ENCODE results near the gene PADI4. TPM values are rescaled to one million over a fixed set of nuclear protein-coding genes. Genes with fewer than 3 reads are reported as not detected.

Gene PADI4
- total RNA-seq (2021; fragmentation: NEBNext Ultra II Directional; extraction: Animal tissue kit (Norgen Biotek cat#: 25700)) = not detected in 2 replicates
- 0.17 and 0.29 TPM in 2 replicates for polyA plus RNA-seq (2011; rRNA removed)
- 0.18 TPM for polyA plus RNA-seq (2011; cell fraction: cytosol; rRNA removed)
- polyA plus RNA-seq (2011; cell fraction: nucleus; rRNA removed) = 0.11 TPM
- polyA plus RNA-seq (2012, experiment 1 of 2) = 0.06 to 0.25 TPM (median 0.20 TPM) in 3 of 4 replicates, not detected in the other
- 0.07 TPM for polyA plus RNA-seq (2012, experiment 2 of 2)
- polyA plus RNA-seq (2013, experiment 1 of 2) = 0.39 TPM
- polyA plus RNA-seq (2013, experiment 2 of 2) = 0.29 TPM
- 0.41 TPM in 1 of 2 replicates, not detected in the other for polyA minus RNA-seq (2011; rRNA and poly(A)+ RNA removed)
- not detected for polyA minus RNA-seq (2011; cell fraction: cytosol; rRNA and poly(A)+ RNA removed)
- polyA minus RNA-seq (2011; cell fraction: nucleus; rRNA and poly(A)+ RNA removed) = not detected
- long read RNA-seq, experiment 1, partial matches to known transcripts = 1 of 1 reads
- long read RNA-seq, experiment 1, other reads (novel, unspliced or antisense) = 0 of 1 reads
- long read RNA-seq, experiment 2 = 0 reads

- FAIRE-seq = no peak
- 79% methylated on average over 8 of the region's 8 CpGs; no CpG with 5 or more reads in 1 of the 2 experiments for WGBS, 2 experiments (ENCODE audit: extremely low coverage in 1 of 2, insufficient coverage in 1 of 2, insufficient read length in 1 of 2, insufficient replicate concordance in 2 of 2, low coverage in 1 of 2, low lambda C conversion rate in 2 of 2, missing lambda C conversion rate in 1 of 2)
- TF ChIP-seq BACH1 (IDR thresholded peaks at IDR 0.05; ENCODE audit: low read length) = 0 out of 2 replicates have a peak, but pooled peaks have one; percentile 26
Measured at GRCh38 chr1:17307946-17308345, at the start of gene PADI4. Gene PADI4 (plus strand): TSS chr1:17308197. CDS start chr1:17308223, 26 bp downstream.

More at GRCh38 chr1:17307946-17308345, at the start of gene PADI4:
- Histone ChIP-seq H3K36me3 (ENCODE audit: control insufficient read depth in 2 of 4, insufficient read depth in 4 of 4, low read length in 3 of 4) (no peaks in the 10 kb centered on the region), H2BK12ac (ENCODE audit: low read depth, low read length) (peak within 1 kb of the TSS; percentile 70; the same call in 1 of the 2 replicates), H2BK15ac (ENCODE audit: low read length) (peak within 1 kb of the TSS; percentile 84), H3K18ac (ENCODE audit: extremely low read depth, low read length) (no peak within 1 kb of the TSS), H2BK20ac (ENCODE audit: low read length) (peak within 1 kb of the TSS; percentile 82; the same call in 1 of the 2 replicates), H2AK5ac (ENCODE audit: low read depth, low read length) (no peak within 1 kb of the TSS), H3K27ac (ENCODE audit: low read depth, low read length) (no peak within 1 kb of the TSS), H3K79me1 (ENCODE audit: low read depth, low read length) (no peaks in the 10 kb centered on the region), H2AFZ (ENCODE audit: low read length) (peak within 1 kb of the TSS; percentile 12; the same call in 1 of the 2 replicates), H3K4me1 (replicated peaks in 1 of 4; ENCODE audit: control insufficient read depth in 3 of 4, insufficient read depth in 4 of 4, low read length in 3 of 4) (peaks cover 5 to 16% (median 11%) of the 10 kb centered on the region in 4 experiments), H3K4ac (replicated peaks; ENCODE audit: insufficient read length, low read depth, low read length) (no peak within 1 kb of the TSS), H3K9ac (replicated peaks in 1 of 4; ENCODE audit: extremely low read depth in 1 of 4, low read depth in 3 of 4, low read length in 3 of 4) (no peak within 1 kb of the TSS), H3K4me2 (ENCODE audit: insufficient read depth in 1 of 2, low read depth in 2 of 2, low read length in 2 of 2) (no peak within 1 kb of the TSS), H3K9me3 (ENCODE audit: insufficient read depth in 2 of 2, low read depth in 1 of 2, low read length in 1 of 2) (no peaks in the 10 kb centered on the region), H4K5ac (ENCODE audit: insufficient read length, low read depth, low read length) (no peak within 1 kb of the TSS), H3K27me3 (replicated peaks in 1 of 4; ENCODE audit: control insufficient read depth in 3 of 4, extremely low read depth in 1 of 4, insufficient read depth in 3 of 4, low read length in 3 of 4) (no peaks in the 10 kb centered on the region), H4K8ac (ENCODE audit: extremely low read depth, insufficient read depth, low read length) (0 out of 2 replicates have a peak within 1 kb of the TSS, but pooled peaks have one; percentile 35), H4K91ac (replicated peaks; ENCODE audit: insufficient read length, low read length) (peak within 1 kb of the TSS; percentile 45), H3K4me3 (ENCODE audit: extremely low read depth in 1 of 4, insufficient read depth in 2 of 4, low read depth in 3 of 4, low read length in 4 of 4) (no peak within 1 kb of the TSS; a peak in 1 of 8 replicates), H3K79me2 (ENCODE audit: control insufficient read depth in 1 of 2, insufficient read depth in 2 of 2, low read length in 2 of 2) (no peaks in the 10 kb centered on the region), H2BK120ac (replicated peaks; ENCODE audit: low read depth, low read length) (peak within 1 kb of the TSS; percentile 25), H3K23me2 (ENCODE audit: low read depth, low read length) (no peaks in the 10 kb centered on the region), H3K14ac (ENCODE audit: insufficient read length) (no peak within 1 kb of the TSS), H2BK5ac (ENCODE audit: low read depth, low read length) (peak within 1 kb of the TSS; percentile 45; the same call in 1 of the 2 replicates), H3K23ac (ENCODE audit: insufficient read length) (no peak within 1 kb of the TSS), H4K20me1 (replicated peaks in 1 of 2; ENCODE audit: control insufficient read depth in 1 of 2, insufficient read depth in 2 of 2, low read length in 2 of 2) (no peaks in the 10 kb centered on the region), H3K56ac (replicated peaks; ENCODE audit: insufficient read length, low read depth, low read length) (no peak within 1 kb of the TSS)
- no peak for DNase-seq (ENCODE audit: low read depth in 1 of 2, low spot score in 2 of 2)
- CTCF ChIA-PET (ENCODE audit: partially characterized antibody) = interaction anchor here (0.8 to 2.6 kb wide), 5 partner anchors 10 to 182 kb away, joined by 3 to 16 read pairs (median 4); no protein-coding TSS in a partner anchor
- POLR2A ChIA-PET (ENCODE audit: partially characterized antibody) = no interaction called here

Measured in H1 (cell line).